ENCODE data around the gene GP5.
A peak's percentile ranks its signal among the peaks of the same experiment; 100 is the strongest.

GP5 gene

DNA sequence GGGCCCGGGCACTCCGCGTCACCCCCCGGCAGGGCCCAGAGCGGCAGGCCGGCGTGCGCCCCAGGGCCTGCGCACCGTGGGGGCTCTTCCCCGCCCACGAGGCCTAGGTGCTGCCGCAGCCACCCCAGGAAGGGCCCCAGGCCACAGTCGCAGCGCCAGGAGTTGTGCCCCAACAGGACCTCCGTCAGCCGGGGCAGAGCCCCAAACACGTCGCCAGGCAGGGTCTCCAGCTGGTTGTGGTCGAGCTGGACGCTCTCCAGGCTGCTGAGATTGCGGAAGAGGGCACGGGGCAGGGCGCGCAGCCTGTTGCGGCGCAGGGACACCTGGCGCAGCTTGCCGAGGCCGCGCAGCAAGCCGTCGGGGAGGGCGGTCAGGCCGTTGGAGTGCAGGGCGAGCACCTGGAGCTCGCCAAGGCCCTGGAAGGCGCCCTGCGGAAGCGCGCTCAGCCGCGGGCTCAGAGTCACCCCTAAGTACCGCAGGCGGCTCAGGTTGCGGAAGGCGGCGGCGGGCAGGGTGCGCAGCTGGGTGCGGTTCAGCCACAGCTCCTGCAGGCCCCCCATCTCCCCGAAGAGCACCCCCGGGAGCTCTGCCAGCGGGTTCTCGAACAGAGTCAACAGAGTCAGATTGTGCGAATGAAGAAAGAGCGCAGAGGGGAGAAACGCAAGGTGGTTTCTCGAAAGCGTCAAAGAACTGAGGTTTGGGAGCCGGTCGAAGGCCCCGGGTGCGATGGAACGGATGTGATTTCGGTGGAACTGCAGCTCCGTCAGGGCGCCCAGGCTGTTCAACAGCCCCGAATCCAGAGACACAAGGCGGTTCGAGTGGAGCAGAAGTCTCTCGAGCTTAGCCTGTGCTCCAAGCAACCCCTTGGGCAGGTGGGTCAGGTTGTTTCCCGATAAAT is 2.0 kb downstream of the GP5 start:
- no peak for DNase-seq

DNA sequence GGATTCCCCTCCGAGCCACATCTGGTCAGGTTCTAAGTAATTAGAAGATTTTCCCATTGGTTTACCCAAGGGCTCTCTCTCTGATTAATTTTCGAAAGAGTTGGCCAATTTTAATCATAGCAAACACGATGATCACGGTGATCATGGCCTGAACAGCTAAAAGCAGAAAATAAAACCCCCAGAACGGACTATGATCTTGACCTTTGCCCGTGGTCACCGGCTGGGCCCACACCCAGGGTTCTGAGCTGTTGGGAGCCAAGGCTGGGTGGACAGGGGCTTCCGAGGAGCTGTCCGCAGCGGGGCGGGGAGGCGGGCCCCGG is 2.6 kb downstream of the GP5 start:
- DNase-seq, result no peak

DNA sequence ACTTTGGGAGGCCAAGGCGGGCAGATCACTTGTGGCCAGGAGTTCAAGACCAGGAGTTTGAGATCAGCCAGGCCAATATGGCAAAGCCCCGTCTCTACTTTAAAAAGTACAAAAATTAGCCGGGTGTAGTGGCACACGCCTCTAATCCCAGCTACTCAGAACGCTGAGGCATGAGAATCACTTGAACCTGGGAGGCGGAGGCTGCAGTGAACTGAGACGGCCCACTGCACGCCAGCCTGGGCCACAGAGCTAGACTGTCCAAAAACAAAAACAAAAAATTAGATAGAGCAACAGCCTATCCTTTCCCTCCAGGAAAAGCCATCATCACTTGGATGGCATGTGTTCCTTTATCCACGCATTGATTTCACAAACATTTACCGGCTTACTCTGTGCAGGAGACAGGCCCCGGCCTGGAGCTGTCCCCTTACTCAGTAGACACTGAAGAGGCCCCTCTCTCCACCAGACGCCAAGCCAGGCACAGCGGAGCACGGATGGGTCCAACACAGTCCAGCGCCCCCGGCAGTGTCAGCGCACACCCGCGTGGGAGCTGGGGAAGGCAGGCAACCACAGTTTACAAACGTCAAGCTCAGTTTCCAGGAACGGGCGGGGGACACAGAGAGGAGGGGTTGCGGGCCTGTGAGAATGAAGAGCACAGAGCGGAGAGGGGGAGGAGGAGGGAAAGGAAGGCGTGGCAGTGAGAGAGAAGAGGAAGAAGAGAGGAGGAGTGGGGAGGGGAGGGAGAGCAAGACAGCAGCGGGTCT is 3.1 kb downstream of the GP5 start:
- DNase-seq, result peak; percentile 13

DNA sequence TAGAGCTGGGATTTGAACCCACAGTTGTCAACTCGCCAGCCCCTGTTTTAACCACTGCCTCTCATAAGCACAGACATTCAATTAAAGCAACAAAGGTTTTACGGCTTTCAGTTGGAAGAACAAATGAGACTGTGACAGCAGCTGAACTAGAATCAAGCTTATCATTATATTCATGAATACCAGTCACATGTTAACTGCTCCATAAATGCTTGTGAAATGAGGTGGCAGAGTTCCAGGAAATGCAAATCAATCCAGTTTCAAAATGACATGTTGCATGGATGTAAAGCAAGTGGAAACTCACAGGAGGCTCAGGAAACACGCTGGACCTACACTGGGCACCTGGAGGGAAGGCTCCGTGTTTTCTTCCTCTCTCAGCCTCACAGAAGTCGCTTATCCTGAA is 3.9 kb downstream of the GP5 start:
- no peak for DNase-seq

DNA sequence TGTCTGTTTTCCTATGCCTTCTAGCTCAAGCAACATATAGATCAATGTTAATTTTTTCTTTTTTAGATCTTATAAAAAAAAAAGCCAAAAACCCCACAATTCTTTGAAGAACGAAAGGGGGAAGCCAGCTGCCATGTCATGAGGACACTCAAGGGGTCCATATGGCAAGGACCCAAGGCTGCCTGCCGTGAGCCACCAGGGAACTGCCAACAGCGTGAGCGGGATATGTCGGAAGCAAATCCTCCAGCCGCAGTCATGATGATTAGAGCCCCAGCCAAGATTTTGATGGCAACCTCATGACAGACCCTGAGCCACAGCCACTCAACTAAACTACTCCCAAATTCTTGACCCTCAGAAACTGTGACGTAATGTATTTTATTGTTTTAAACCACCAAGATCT is 6.5 kb downstream of the GP5 start:
- DNase-seq, result no peak

DNA sequence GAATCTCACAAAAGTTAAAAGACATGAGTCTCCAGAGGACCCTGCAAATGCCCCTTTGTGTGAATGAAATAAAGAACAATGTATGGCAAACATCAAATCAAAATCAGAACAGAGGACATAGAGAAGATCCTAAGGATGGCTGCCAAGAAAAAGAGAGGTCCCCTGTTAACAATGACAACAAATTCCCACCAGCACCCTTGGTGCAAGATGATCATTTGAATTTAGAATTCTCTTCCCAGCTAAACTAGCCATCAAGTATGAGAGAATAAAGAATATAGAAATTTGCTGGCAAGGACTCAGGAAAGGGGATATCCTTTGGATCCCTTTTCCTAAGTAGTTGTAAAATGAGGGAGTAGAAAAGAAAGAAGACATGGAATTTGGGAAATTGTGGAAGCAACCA is 8.2 kb downstream of the GP5 start:
- DNase-seq, result no peak

DNA sequence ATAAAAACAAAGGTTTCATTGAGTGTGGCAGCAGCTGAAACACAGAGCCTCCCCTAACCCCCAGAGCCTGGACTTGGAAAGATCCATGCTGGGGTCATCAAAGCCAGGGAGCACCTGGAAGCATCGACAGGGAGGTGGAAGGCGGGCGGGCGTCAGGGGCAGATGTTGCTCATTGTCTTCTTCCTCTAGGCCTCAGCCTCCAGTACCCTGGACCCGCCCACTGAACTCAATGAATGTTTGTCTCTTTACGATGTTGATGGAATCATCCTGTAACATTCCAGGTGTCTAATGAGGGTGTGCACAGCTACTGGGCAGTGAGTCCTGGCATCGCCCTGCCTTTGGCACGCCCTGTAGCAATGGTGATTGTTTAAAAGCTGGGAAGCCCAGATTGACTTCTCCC is 9.8 kb downstream of the GP5 start:
- no peak for DNase-seq

DNA sequence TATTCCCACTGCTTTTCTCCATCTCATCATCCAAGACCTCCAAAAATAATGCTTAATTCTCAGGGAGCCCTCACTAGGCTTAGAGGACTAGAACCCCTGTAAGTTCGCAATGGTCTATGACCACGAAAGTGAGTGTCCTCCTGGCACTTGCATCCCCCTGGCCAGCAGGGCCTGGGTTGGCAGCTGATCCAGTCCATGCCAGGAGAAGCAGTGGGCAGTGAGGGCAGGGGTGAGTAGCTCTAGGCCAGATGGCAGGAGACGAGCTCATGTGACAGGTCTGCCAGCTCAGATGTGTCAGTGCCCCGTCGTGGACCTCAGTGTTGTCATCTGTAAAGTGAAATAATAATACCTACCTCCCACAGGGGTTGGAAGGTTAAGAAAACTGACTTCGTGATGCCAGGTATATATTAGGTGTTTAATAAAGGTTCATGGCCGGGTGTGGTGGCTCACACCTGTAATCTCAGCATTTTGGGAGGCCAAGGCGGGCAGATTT is 11.1 kb downstream of the GP5 start:
- no peak for DNase-seq

DNA sequence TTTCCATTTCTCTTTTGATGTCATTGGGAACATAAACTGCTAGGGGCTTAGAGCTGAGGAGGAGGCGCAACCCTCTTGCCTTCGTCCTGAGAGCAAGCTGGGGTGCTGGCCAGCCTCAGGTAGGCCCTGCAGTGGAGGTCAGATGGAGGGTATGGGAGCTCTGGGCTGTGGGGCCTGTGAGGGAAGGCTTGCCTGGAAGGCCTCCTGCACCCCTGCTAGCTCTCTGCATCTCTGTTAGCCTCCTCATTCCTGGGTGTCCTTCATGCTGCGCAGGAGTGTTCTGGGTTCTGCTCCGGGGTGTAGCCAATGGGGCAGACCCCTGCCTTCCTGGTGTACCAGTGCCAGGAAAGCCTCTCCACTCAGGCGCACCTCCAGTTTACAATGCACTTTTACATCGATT is 11.8 kb downstream of the GP5 start:
- DNase-seq, result no peak

DNA sequence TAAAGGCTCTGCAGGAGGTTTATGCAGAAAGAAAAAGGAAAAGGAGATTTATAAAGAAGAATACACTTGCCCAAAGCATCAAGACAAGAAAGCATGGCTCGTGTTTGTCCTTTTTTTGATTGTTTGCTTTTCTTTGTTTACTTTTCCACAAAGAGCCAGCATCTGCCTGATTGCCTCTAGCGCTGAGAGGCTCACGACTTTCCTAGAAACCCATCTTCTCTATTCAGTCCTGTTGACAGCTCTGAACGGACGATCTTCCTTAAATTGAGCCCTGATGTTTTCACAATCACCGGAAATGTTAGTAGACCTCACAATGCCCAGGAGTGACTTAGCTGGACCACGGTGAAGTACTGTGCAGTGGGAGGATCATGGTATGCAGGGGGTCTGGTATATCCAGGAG is 12.4 kb downstream of the GP5 start:
- DNase-seq, result no peak

DNA sequence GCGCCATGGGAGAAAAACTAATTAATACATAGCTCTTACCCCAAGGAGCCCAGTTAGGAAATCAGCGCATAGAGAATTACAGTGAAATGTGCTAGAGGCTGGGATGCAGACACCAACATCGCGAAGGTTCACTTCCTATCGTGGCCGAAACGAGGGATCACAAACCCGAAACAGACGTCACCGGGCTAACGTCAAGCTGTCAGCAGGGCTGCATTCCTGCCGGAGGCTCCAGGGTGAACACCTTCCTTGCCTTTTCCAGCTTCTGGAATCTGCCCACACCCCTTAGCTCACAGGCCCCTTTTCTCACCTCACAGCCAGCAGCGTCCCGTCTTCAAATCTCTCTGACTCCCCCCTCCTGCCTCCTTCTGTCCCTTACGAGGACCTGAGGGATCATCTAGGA is 13.0 kb downstream of the GP5 start:
- no peak for DNase-seq

DNA sequence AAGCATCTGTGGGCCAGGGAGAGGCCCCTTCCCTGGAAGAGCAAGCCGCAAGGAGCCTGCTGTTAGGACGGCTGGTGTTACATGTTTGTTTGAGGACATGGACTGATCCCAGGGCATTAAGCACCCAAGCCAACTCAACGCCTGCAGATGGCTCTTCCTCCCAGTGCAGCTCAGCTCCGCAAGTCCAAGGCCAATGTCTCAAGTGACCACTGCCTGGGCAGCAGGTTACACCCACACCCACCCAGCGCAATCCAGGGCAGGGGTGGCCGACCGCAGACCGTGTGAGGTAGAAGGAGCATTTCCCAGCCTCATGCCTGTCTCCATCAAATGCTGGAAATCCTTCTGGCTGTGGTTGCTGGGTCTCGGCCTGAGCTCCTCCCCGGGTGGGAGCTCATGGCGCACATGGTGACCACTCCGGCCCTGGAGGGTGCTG is 14.5 kb downstream of the GP5 start:
- no peak for DNase-seq

DNA sequence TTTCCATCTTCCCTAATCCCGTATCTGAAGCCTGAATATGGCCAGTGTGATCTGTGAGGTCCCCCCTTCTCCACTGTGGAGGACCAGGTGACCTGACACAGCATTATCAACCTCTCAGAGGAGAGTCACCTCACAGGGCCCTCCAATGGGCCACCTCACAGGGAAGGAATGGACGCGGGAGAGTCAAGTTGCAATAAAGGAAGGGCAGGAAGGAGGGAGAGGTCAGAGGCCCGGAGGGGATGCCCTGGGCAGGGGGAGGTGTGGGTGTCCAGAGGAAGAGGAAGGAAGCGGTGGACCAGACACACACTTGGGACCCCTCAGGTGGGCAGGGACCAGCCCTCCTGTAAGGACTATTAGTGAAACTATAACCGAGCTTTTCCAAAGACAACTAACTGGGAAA is 14.9 kb downstream of the GP5 start:
- DNase-seq, result no peak

DNA sequence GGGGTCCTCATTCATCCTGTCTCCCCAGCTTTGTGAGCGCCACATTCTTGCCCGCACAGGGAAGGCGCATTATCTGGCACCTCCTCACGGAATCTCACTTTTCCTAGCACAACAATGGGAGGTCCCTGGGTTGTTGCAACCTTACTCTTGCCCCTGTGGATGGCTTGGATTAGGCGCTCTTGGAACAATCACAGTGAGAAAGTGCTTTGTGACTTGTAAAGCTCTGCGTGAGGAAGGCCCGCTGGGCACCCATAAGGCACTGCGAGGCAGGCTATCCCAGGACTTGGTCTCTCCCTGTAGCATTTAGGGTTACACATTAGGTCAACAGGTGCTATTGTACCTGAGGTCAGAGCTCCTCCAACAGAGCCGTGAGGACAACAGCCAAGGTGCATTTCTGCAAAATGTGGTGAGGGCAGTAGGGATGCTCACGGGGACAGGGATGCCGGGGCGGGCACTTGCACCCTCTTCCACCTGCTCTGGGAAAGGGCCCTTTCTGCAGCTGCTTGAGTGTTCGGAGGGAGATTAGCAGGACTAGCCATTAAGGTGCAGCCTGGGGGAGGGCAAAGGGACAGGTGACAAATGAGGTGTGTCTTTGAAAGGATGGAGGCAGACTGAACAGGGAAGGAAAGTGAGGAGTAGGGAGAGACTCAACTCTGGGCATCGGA is 15.7 kb downstream of the GP5 start:
- no peak for DNase-seq

DNA sequence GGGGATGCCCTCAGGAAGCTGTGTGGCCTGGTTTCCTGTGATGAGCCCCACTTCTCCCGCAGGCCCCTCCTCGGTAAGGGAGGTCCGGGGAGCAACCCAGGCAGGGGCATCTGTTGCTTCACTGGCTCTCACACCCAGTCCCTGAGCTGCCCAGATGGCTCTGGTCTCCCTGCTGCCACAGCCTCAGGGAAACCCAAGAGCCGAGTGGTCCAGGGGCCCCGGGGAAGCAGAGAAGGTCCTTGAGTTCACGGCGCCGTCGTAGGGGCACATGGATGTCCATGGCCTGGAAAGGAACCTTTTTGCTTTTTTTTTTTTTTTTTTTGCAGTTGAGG is 16.2 kb downstream of the GP5 start:
- no peak for DNase-seq

DNA sequence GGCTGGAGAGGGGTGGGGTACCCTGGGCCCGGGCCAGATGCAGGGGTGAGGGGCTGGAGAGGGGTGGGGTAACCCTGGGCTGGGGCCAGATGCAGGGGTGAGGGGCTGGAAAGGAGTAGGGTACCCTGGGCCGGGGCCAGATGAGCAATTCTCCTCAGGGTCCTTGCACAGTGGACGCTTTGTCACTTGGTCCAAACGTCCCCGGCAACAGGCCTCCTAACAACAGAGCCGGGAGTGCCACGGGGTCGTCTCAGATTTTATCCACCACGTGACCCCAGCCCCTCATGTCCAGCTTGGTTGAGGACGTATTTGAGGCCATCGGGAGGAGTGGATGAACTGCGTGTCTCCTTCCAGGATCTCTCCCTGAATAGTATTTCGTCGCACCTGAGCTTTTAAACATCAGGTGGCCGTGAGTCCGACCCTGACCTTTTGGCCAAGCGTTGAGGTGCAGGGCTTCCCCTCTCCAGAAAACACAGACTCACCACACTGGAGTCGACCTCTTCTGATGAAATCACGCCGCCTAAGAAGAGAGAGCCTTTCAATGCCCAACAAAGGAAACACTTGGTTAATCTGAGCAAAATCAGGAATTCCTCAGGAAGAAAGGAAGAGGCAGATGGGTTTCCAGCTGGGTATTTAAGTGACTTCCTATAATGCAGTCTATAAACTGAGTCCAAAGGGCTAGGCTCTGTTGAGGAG is 16.7 kb downstream of the GP5 start:
- DNase-seq, result no peak

DNA sequence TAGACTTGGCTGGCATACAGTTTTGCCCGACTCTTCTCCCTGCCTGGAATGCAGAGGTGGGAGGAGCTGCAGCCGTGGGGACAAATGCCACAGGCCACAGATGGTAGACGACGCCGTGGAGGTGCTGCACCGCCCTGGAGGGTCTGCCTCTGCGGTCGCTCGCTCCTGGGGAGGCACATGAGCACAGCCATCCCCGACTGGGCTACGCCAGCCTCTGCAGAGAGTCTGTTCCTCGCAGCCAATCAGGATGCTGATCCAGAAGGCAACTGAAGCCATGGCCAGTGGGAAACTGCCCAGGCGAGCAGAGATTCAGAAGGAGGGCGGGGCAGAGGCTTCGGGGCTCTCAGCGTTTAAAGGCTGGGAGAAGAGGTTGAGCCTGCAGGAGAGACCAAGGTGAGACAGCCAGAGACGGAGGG is 17.6 kb downstream of the GP5 start:
- no peak for DNase-seq

DNA sequence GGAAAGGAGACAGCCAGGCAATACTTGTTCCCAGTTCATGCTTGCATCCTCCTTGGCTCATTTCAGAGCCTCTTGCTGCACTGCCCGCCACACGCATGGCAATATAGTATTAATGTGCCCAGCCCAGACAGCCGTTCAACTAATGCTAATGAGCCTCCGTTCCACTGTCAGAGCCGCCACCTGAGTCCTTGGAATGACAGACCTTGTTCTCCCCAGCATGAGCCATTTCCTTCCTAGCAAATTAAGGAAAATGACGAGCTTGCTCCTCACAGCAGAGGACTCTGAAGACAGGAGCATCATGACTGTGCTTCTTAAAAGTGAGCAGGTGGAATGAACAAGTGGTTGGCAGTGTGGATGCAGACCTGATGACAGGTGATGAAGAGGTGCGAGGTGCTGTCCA is 18.7 kb downstream of the GP5 start:
- DNase-seq, result no peak

DNA sequence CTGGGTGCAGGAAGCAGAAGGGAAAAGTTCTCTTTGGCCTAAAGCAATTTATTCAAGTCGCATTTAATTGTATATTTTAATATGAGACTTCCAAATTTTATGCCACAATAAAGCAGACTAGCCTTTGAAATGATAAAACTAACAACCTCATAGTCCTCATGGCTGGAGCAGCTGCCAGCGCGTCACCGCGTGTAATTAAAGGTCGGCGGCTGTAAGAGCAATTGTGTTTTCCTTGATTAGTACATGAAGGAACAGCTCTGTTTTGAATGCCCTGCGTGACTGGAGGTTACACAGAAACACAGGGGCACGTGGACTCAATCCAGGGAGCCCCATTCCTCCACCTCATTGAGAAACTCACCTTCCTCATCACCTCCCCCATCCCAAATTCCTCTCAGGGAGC is 19.4 kb downstream of the GP5 start:
- no peak for DNase-seq

DNA sequence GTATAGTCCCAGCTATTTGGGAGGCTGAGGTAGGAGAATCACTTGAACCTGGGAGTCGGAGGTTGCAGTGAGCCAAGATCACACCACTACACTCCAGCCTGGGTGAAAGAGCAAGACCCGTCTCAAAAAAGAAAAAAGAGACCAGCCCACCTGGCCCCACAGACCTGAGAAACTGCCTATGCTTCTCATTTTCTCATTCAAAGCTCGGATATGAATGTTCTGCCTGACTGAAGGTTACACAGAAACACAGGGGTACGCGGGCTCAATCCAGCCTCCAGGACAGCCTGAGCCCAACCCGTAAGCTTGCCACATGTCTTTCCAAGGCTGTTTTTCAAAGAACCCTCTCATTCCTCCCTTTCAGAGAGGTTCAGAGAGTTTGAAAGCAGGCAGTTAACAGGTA is 19.8 kb downstream of the GP5 start:
- no peak for DNase-seq

DNA sequence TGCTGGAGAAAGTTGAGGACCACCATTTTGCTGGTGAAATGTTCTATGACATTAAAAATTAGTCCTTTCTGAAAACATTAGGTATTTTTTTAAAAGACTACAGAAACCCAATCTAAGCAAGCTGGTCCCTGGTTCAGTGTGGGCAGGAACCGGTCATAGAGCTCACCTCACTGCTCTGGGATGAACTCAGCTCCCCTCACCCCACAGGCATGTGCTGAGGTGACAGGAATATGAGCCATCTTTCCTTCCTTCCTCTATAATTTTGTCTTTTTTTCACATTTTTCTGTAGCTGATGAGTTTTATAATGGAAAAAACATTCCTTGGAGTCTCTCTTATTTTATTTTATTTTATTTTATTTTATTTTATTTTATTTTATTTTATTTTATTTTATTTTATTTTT is 21.4 kb downstream of the GP5 start:
- no peak for DNase-seq

DNA sequence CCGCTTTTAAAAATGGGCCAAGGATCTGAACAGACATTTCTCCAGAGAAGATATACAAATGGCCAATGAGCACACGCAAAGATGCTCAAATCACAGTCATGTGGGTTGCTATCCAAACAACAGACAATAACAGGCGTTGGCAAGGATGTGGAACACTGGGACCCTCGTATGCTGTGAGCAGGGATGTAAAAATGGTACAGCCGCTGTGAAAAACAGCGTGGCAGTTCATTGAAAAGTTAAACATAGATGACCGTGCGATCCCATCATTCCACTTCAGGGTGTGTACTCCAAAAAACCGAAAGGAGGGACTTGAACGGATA is 22.9 kb downstream of the GP5 start:
- no peak for DNase-seq

DNA sequence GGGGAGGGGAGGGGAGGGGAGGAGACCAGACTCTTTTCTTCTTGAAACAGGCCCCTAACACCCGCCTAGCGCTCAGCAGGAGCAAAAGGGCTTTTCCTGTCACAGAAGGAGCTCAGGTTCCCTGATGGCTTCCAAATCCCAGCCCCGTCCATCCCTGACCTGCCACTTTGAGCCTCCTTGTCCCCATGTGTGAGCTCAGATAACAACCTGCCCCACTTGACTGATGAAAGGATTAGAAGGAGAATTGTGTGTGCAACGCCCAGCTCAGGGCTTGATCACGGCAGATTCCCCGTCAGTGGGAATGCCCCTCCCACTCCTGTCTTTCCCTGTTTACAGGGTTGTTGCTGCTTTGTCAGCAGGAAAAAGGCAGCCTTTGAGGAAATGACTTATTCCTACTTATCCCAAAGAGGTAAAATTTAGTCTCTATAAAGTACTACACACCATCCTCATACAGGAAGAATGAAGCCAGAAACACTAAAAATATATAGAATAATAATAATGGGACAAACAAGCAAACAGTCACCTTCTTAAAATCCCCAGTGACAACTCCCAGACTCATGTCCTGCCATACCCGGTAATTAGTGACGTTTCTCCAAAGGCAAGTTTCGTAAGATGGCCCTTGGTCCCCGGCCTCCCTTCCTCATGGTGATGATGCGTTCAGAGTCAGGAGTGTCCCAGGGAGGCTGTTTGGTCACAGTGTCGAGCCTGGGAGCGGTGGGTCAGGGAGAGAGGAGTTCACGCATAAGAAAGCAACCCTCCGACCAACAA is 23.4 kb downstream of the GP5 start:
- DNase-seq, result peak; percentile 35

All from inflammatory macrophage treated with lipopolysaccharide for 4 hours (primary cell).